Stimulated activated memory B cell treated with anti-CD40 and anti-IgM and Interleukin-4, amounts not matched to agents 10 μg/mL and 1 μg/mL and 100 μg/mL, for 72 hours (primary cell): ENCODE data around the gene SLC25A17.
"Not testable (repeated sequence)": the region's sequence is repeated elsewhere in the genome, so short reads cannot be mapped to it uniquely, and the experiment has no call there.

Source experiments
- ATAC-seq: fragments of 150-1000 bp; cut with Tn5 transposase; 2 replicates; pipeline ENCODE4 v1.10.0; 2021
- H3K27ac Mint-ChIP-seq: one replicate; pipeline ENCODE4 v1.8.0; 2022; ENCODE audit warnings: mild to moderate bottlenecking, mixed read lengths
- H3K27me3 Mint-ChIP-seq: one replicate; pipeline ENCODE4 v1.8.0; 2022; ENCODE audit warnings: mixed read lengths
- H3K36me3 Mint-ChIP-seq: one replicate; pipeline ENCODE4 v1.8.0; 2022; ENCODE audit warnings: mixed read lengths
- H3K4me1 Mint-ChIP-seq: one replicate; pipeline ENCODE4 v1.8.0; 2022; ENCODE audit warnings: mixed read lengths
- H3K4me3 Mint-ChIP-seq: one replicate; pipeline ENCODE4 v1.8.0; 2022; ENCODE audit warnings: mild to moderate bottlenecking, moderate library complexity, mixed read lengths
- H3K9me3 Mint-ChIP-seq: one replicate; pipeline ENCODE4 v1.8.0; 2022; ENCODE audit warnings: mixed read lengths

The SLC25A17 gene

DNA sequence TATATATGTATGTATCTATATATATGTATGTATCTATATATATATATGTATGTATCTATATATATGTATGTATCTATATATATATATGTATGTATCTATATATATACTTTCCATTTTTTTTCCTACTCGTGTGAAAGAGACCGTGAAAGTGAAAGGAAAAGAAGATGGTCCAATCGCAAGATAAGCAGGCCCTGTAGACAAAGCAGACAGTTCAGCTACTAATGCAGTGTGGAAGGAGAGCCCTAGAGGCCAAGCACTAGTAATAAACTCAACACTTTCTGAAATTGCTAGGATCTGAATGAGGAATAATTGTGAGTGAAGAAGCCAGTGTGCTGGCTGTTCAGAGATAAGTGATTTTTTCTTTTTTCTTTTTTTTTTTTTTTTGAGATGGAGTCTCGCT is 92.6 kb downstream of the SLC25A17 start:
- H3K27ac Mint-ChIP-seq, result peak overlapping the region; percentile 53
- no peaks in the 10 kb centered on the region for H3K9me3 Mint-ChIP-seq
- peaks cover 22% of the 10 kb centered on the region for H3K27me3 Mint-ChIP-seq
- peaks cover 20% of the 10 kb centered on the region for H3K4me1 Mint-ChIP-seq
- no peak overlapping the region for H3K4me3 Mint-ChIP-seq
- H3K36me3 Mint-ChIP-seq, result peaks cover 5% of the 10 kb centered on the region
- peak; percentile 51 for ATAC-seq

DNA sequence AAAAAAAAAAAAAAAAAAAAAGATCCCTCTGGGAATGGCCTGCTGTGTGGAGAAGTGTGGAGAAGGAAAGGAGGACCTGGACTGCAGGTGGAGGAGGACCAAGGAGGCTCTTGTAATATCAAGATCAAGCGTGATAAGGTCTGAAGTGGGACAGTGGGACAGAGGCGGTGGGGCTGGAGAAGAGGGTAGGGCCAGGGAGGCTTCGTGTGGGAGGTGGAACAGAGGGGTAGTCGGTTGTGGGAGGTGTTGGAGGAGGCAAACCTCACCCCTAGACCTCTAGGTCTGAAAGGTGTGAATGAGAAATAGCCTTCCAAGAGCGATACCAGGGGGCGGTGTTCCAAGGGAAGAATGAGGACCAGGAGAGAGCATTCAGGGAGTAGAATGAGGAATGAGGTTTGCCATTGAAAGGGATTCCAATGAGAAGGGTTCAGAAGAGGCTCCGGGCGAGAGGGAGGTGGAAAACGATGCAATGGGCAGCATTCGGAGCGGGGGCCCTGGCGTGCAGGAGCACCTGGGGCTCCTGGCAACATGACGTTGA is 95.7 kb downstream of the SLC25A17 start:
- Mint-ChIP-seq H3K27ac (no peak overlapping the region), H3K27me3 (peaks cover 22% of the 10 kb centered on the region), H3K9me3 (no peaks in the 10 kb centered on the region), H3K4me1 (peaks cover 16% of the 10 kb centered on the region), H3K4me3 (no peak overlapping the region), H3K36me3 (peaks cover 5% of the 10 kb centered on the region)
- no peak for ATAC-seq

DNA sequence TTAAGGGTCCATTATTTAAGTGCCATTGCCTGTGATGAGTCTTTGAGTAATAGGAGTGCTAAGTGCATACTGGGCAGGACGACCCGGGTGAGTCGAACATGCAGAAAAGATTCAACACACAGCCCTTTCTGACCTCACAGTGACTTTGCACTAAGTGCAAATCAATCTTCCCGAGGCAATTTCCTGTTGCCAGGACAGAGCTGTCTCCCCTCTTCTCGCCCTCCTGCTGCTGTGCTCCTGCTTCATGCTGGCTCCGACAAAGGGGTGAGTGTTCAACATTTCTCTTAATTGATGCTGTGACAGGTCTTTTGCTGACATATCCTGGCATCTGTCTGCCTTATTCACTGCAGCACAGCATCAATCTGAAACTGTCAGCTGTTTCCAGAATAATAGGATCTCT is 97.9 kb downstream of the SLC25A17 start:
- peaks cover under 1% of the 10 kb centered on the region for H3K4me1 Mint-ChIP-seq
- H3K27me3 Mint-ChIP-seq, result peaks cover 22% of the 10 kb centered on the region
- ATAC-seq, result no peak
- no peak overlapping the region for H3K4me3 Mint-ChIP-seq
- H3K36me3 Mint-ChIP-seq, result peaks cover 5% of the 10 kb centered on the region
- no peak overlapping the region for H3K27ac Mint-ChIP-seq
- H3K9me3 Mint-ChIP-seq, result no peaks in the 10 kb centered on the region

DNA sequence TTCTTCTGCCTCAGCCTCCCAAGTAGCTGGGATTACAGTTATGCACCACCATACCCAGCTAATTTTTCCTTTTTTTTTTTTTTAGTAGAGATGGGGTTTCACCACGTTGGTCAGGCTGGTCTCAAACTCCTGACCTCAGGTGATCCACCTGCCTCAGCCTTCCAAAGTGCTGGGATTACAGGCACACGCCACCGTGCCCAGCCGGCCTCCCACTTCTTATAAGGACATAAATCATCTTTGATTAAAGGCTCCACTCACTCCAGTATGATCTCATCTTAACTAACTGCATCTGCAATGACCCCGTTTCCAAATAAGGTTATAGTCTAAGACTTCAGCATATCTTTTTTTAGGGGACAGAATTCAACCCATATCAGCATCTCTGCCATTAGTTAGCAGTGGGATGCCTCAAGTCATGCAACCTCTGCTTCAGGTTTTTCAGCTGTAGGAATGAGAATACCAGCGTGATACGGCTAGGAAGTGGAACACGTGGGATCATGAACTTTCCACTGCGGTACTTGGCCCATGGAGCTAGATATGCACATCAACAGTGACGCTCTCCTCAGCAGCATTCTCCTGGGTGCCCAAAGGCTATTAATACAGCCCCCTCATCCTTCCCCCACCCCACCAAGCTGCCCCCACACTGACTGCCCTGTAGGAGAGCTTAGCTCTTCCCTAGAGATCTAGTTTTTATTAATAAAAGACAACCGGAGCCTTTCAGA is 98.4 kb downstream of the SLC25A17 start:
- H3K27me3 Mint-ChIP-seq, result peaks cover 22% of the 10 kb centered on the region
- ATAC-seq, result no peak
- H3K27ac Mint-ChIP-seq, result no peak overlapping the region
- no peak overlapping the region for H3K4me3 Mint-ChIP-seq
- no peaks in the 10 kb centered on the region for H3K4me1 Mint-ChIP-seq
- H3K9me3 Mint-ChIP-seq, result no peaks in the 10 kb centered on the region
- peaks cover 5% of the 10 kb centered on the region for H3K36me3 Mint-ChIP-seq

DNA sequence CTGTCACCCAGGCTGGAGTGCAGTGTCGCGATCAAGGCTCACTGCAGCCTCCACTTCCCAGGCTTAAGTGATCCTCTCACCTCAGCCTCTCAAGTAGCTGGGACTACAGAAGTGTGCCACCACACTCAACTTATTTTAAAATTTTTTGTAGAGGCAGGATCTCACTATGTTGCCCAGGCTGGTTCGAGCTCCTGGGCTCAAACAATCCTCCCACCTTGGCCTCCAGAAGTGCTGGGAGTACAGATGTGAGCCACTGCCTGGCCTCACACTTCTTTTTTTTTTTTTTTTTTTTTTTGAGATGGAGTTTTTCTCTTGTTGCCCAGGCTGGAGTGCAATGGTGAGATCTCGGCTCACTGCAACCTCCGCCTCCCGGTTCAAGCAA is 99.0 kb downstream of the SLC25A17 start:
- H3K4me1 Mint-ChIP-seq, ATAC-seq, H3K9me3 Mint-ChIP-seq, H3K27ac Mint-ChIP-seq, H3K4me3 Mint-ChIP-seq, H3K36me3 Mint-ChIP-seq: not testable (repeated sequence)
- peaks cover 21% of the 10 kb centered on the region for H3K27me3 Mint-ChIP-seq
